Measurements from ENCODE around the gene MICAL3. TPM values are rescaled to one million over a fixed set of nuclear protein-coding genes. Genes with fewer than 3 reads are reported as not detected.

Gene MICAL3
- total and polyA plus RNA-seq, 2 of the 8 experiments (the other 6 are each of a cell fraction or from before 2014, with no cell fraction given): 8.3 to 41.8 TPM

DNA sequence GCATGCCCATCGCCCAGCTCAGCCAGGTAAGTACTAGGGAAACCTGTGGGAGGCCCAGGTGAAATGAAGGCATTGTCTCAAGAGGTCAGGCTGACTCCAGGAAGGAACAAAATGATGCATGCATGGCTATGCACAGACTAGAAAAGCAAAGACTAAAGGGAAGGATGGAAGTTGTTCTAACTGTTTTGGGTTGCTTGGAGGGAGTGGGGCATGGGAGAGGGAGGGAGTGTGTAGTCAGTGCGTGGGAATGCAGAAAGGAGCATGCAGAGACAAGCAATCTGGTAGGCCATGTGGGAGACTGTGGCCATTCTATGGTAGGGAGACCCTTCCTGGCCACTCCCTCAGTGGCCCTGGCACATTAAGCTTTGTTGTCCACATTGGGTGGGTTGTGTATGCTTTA, 2.9 kb downstream of the MICAL3 start:
- Histone ChIP-seq H2BK20ac (ENCODE audit: low read length) (no peak overlapping the region), H3K79me1 (ENCODE audit: low read depth, low read length) (no peaks in the 10 kb centered on the region), H3K79me2 (ENCODE audit: control insufficient read depth in 1 of 2, insufficient read depth in 2 of 2, low read length in 2 of 2) (no peaks in the 10 kb centered on the region), H3K9me3 (ENCODE audit: insufficient read depth in 2 of 2, low read depth in 1 of 2, low read length in 1 of 2) (no peaks in the 10 kb centered on the region), H2AK5ac (ENCODE audit: low read depth, low read length) (no peak overlapping the region), H3K27me3 (replicated peaks in 1 of 4; ENCODE audit: control insufficient read depth in 3 of 4, extremely low read depth in 1 of 4, insufficient read depth in 3 of 4, low read length in 3 of 4) (peaks cover 15 to 28% (median 23%) of the 10 kb centered on the region in 4 experiments), H3K27ac (ENCODE audit: low read depth, low read length) (no peak overlapping the region), H3K9ac (replicated peaks in 1 of 4; ENCODE audit: extremely low read depth in 1 of 4, low read depth in 3 of 4, low read length in 3 of 4) (no peak overlapping the region), H3K4ac (replicated peaks; ENCODE audit: insufficient read length, low read depth, low read length) (no peak overlapping the region), H3K36me3 (ENCODE audit: control insufficient read depth in 2 of 4, insufficient read depth in 4 of 4, low read length in 3 of 4) (no peaks in the 10 kb centered on the region), H3K56ac (replicated peaks; ENCODE audit: insufficient read length, low read depth, low read length) (no peak overlapping the region), H2BK120ac (replicated peaks; ENCODE audit: low read depth, low read length) (no peak overlapping the region), H4K91ac (replicated peaks; ENCODE audit: insufficient read length, low read length) (no peak overlapping the region), H3K23ac (ENCODE audit: insufficient read length) (no peak overlapping the region), H3K23me2 (ENCODE audit: low read depth, low read length) (peaks cover 13% of the 10 kb centered on the region), H2BK15ac (ENCODE audit: low read length) (no peak overlapping the region), H3K4me3 (ENCODE audit: extremely low read depth in 1 of 4, insufficient read depth in 2 of 4, low read depth in 3 of 4, low read length in 4 of 4) (no peak overlapping the region), H4K20me1 (replicated peaks in 1 of 2; ENCODE audit: control insufficient read depth in 1 of 2, insufficient read depth in 2 of 2, low read length in 2 of 2) (peaks cover 0 to 1% of the 10 kb centered on the region in 2 experiments), H3K18ac (ENCODE audit: extremely low read depth, low read length) (no peak overlapping the region), H3K4me2 (ENCODE audit: insufficient read depth in 1 of 2, low read depth in 2 of 2, low read length in 2 of 2) (no peak overlapping the region), H4K8ac (ENCODE audit: extremely low read depth, insufficient read depth, low read length) (no peak overlapping the region), H2BK12ac (ENCODE audit: low read depth, low read length) (0 out of 2 replicates have a peak overlapping the region, but pooled peaks have one; percentile 5), H4K5ac (ENCODE audit: insufficient read length, low read depth, low read length) (no peak overlapping the region), H3K4me1 (replicated peaks in 1 of 4; ENCODE audit: control insufficient read depth in 3 of 4, insufficient read depth in 4 of 4, low read length in 3 of 4) (peaks cover 0 to 10% (median 5%) of the 10 kb centered on the region in 4 experiments; a peak in 6 of 7 replicates), H2BK5ac (ENCODE audit: low read depth, low read length) (no peak overlapping the region), H2AFZ (ENCODE audit: low read length) (no peak overlapping the region), H3K14ac (ENCODE audit: insufficient read length) (no peak overlapping the region)
- WGBS, 2 experiments (ENCODE audit: extremely low coverage in 1 of 2, insufficient coverage in 1 of 2, insufficient read length in 1 of 2, insufficient replicate concordance in 2 of 2, low coverage in 1 of 2, low lambda C conversion rate in 2 of 2, missing lambda C conversion rate in 1 of 2): 91% methylated on average over 2 of the region's 2 CpGs; no CpG with 5 or more reads in 1 of the 2 experiments
- ChIA-PET POLR2A (ENCODE audit: partially characterized antibody) (no interaction called here), CTCF (ENCODE audit: partially characterized antibody) (interaction anchor here (1.0 kb wide), 1 partner anchor 55 kb away, joined by 3 read pairs; no protein-coding TSS in a partner anchor)
- no peak for DNase-seq (ENCODE audit: low read depth in 1 of 2, low spot score in 2 of 2)
- FAIRE-seq: no peak
- TF ChIP-seq POU5F1 (IDR thresholded peaks at IDR 0.05; ENCODE audit: low read depth, low read length) (no peak), CBX8 (IDR thresholded peaks at IDR 0.05; ENCODE audit: borderline replicate concordance, low read depth, low read length) (no peak), SP2 (IDR thresholded peaks at IDR 0.05; ENCODE audit: low read length) (no peak), RAD21 (IDR thresholded peaks at IDR 0.05 in 1 of 2, conservative IDR thresholded peaks at IDR 0.05 in 1 of 2; ENCODE audit: low read depth in 2 of 2, low read length in 2 of 2) (no peak), SAP30 (IDR thresholded peaks at IDR 0.05; ENCODE audit: insufficient read depth, insufficient replicate concordance, low read length) (no peak), TAF1 (IDR thresholded peaks at IDR 0.05; ENCODE audit: low read depth, low read length) (no peak), JUND (IDR thresholded peaks at IDR 0.05; ENCODE audit: low read length) (no peak), PHF8 (conservative IDR thresholded peaks at IDR 0.05; ENCODE audit: low read depth, low read length) (no peak), CREB1 (IDR thresholded peaks at IDR 0.05) (no peak), SP1 (IDR thresholded peaks at IDR 0.05; ENCODE audit: low read depth, low read length) (no peak), CEBPB (IDR thresholded peaks at IDR 0.05; ENCODE audit: low read depth, low read length) (no peak)
- TF ChIP-seq, protein P1, sequence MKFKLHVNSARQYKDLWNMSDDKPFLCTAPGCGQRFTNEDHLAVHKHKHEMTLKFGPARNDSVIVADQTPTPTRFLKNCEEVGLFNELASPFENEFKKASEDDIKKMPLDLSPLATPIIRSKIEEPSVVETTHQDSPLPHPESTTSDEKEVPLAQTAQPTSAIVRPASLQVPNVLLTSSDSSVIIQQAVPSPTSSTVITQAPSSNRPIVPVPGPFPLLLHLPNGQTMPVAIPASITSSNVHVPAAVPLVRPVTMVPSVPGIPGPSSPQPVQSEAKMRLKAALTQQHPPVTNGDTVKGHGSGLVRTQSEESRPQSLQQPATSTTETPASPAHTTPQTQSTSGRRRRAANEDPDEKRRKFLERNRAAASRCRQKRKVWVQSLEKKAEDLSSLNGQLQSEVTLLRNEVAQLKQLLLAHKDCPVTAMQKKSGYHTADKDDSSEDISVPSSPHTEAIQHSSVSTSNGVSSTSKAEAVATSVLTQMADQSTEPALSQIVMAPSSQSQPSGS (IDR thresholded peaks at IDR 0.05; ENCODE audit: low read length): no peak
